GM21447 (cell line): Measurements from ENCODE around the gene TIAM1.

ENCODE experiments used
- ATAC-seq: cut with Tn5 transposase; IDR thresholded peaks from one replicate; pipeline ENCODE4 v1.9.1; 2021; ENCODE audit not compliant: unreplicated experiment

TIAM1 gene

GRCh38 chr21:31180256-31181081 lies 163.6 kb downstream of the TIAM1 start:
- no peak for ATAC-seq

DNA sequence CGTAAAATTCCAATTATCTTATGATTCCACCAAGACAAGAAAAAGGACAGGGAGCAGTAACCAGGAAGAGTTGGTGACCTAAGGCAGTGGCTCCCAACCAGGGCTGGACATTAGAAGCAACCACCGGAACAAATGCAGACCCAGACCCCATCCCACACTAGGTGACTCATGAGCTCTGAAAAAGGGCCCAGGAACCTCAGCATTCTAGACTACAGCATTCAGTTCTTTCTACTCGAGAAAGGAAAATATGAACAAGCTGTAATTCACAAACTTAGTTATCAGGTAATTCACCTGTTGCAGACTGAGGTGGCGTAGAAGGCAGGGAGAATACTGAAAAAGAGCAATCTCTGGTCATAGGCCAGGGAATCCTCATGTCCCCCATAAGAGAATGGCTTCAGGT lies 167.3 kb downstream of the TIAM1 start:
- no peak for ATAC-seq

DNA sequence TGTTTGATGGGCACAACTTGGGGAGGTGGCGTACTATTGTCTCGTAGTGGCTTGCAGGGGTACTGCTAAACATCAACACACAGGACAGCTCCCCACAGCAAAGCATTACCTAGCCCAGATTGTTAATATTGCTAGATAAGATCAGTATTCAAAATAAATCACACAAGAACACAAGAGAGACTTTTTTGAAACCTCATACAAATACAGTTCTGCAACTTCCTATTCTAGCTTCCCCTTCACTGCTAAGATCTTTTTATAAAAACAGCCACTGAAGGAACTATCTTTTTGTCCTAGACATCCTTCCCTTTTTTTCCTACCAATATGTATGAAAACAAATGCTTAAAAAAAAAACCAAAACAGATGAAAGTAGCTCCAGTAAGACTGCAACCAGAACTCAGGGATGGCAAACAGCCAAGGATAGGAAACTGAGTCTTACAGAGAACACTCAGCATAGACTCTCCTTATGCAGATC lies 167.9 kb downstream of the TIAM1 start:
- ATAC-seq, result no peak

GRCh38 chr21:31173881-31174555 lies 170.0 kb downstream of the TIAM1 start:
- ATAC-seq, result no peak

DNA sequence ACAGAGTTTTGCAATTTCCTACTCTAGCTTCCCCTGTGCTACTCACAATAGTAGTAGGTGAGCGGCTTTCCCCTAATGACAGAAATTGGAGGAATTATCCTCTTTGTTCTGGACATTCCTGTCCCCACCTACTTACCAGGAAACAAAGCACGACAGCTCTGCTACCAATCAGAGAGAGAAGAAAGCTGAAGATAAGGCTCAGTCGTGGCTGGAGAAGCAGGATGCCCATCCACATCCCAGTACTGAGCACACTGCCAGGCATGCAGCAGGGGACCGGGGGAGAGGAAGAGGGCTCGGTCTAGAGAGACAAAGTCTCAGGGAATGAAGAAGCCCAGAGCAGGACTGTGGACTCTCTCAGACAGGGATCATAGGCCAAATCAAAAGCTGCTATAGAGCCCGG lies 171.7 kb downstream of the TIAM1 start:
- ATAC-seq, result no peak

DNA sequence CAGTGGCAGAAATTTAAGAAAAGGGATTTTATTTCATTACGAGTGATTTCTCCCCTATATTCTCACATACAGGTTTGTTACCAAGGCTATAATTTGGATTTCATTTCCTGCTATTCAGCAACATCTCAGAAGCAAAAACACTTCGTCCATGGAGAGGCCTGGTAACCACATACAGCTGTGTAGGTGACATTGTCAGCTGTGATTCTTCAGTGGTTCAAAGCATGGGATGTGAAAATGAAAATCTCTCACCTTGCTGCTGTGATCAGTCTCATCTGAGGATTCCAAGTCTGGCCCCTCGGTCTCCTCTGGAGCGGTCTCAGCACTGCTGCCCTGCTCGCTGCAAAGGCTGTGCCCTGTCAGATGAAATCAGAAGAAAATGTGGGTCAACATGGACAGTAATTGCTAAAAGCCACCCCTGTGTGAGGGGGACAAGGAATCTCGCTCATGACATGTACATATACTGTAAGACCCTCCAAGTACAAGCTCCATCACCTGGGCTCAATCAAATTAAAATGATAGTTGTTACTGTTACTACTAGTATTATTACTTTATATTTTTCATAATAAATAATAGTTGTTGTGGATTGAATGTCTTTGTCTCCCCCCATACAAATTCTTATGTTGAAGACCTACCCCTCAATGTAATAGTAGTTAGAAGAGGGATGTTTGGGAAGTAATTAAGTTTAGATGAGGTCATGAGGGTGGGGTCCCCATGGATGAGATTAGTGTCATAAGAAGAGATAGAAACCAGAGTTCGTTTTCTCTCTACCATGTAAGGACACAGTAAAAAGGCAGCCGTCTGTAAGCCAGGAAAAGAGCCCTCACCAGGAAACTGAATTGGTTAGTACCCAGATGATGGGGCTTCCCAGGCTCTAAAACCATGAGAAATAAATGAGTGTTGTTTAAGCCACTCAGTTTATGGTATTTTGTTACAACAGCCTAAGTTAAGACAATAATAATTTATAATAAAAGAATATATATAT lies 179.1 kb downstream of the TIAM1 start:
- no peak for ATAC-seq

- no peak for ATAC-seq
Measured at GRCh38 chr21:31162827-31163226, 181.2 kb downstream of the TIAM1 start.

DNA sequence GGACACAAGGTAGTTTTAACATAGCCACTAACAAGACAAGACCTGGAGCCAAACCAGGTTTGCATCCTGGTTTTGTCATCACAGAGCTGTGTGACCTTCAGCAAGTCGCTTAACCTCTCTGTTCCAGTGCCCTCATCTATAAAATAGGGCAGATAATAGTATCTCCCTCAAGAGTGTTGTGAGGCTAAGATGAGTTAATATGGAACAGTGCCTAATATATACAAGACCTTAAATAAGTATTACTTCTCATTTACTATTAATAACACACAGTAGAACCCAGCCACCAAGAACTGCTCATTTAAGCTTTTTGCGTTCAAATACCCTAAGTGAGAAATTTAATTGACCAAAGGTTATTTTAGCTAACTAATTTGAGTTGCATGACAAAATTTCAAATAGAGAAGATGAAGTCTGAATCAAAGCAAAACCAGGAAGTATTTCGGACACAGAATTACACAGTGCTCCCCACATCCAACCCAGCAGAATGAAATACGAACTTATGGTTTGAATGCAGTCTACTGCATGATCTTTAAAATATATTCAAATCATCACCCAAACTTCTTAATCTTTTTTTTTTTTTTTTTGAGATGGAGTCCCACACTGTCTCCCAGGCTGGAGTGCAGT lies 181.9 kb downstream of the TIAM1 start:
- ATAC-seq, result no peak

DNA sequence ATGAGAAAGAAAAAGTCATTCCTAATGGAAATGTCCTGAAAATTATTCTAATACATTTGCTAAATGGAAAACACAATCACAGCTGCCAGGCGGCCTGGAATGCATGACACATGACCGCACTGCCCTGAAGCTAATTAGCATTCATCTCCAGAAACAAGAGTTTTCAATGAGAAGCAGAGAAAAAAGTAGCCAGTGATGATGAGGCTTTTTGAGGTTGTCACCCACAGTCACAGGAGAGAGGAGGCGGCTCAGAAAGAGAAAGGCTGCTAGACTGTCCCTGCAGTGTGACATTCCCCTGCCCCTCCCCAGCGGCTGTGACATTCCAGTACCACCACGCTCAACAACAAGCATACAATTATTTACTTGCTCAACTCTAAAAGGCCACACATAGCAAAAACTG lies 182.9 kb downstream of the TIAM1 start:
- no peak for ATAC-seq

GRCh38 chr21:31159808-31160207 lies 184.3 kb downstream of the TIAM1 start:
- ATAC-seq, result no peak

DNA sequence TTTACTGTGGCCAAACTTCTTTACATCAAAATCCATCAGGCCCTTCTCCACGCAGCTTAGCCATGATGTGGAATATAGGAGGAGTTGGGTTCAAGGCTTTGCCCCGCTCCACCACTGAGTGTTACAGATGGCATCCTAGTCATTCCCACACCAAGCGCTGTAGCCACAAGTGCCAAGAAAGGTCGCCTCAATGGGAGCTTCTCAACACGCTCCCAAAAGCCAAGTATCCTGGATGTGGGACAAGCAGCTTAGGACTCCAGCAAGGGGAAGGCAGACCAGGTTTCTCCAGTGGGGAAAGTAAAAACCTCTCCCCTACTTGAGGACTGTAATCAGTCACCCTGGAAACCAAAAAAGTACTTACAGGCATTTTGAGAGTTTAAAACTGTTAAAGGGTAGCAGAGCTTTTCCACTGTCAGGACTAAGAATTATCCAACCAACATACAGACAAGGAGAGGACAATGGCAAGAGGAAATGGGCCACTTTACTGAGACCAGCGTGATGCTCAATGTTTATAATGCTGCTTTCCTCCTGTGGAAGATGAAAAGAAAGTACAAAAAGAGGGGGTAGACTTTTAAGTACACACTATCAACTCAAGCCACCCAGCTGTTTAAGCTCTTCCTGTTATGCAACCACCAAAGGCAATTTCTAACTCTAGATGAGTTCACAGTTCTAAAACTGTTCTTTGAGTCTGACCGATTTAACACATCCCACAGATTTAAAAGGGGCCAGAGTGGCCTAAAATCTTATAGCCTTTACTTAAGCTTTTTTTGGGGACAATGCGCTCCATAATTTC lies 185.1 kb downstream of the TIAM1 start:
- no peak for ATAC-seq

DNA sequence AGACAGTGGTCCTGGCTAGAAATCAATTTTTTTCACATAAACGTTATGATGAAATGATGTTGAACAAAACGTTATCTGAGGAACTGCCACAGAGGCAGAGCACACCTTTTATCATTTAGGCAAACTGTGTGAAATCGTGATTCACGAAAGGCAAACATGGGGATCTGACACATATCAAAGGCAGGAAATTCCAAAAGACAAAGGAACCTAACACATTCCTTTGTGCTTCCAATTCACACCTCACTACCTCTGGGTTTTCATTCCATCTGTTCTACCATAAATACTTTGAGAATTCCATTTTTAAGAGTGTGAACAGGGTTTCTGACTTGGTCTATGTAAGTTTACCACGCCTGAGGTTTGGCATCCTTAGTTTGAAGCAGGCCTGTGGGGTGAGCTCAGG lies 186.3 kb downstream of the TIAM1 start:
- no peak for ATAC-seq

DNA sequence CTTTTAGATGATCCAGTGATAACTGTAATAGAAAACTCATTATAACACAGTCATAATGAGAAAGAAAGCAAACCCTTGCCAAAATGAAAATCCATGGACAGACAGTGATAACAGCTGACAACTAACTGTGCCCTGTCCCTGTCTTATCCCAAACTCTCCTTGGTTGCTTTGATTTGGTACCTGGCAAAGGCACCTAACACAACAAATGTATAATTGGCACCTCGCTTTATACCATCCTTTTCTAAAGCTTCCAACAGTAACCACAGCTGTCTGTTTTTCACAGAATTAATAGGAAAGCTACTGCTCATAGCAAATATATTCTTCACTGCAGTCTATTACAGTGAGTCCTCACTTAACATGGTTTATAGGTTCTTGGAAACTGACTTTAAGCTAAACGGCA lies 187.4 kb downstream of the TIAM1 start:
- ATAC-seq, result no peak

- no peak for ATAC-seq
Measured at GRCh38 chr21:31156169-31156568, 187.9 kb downstream of the TIAM1 start.

DNA sequence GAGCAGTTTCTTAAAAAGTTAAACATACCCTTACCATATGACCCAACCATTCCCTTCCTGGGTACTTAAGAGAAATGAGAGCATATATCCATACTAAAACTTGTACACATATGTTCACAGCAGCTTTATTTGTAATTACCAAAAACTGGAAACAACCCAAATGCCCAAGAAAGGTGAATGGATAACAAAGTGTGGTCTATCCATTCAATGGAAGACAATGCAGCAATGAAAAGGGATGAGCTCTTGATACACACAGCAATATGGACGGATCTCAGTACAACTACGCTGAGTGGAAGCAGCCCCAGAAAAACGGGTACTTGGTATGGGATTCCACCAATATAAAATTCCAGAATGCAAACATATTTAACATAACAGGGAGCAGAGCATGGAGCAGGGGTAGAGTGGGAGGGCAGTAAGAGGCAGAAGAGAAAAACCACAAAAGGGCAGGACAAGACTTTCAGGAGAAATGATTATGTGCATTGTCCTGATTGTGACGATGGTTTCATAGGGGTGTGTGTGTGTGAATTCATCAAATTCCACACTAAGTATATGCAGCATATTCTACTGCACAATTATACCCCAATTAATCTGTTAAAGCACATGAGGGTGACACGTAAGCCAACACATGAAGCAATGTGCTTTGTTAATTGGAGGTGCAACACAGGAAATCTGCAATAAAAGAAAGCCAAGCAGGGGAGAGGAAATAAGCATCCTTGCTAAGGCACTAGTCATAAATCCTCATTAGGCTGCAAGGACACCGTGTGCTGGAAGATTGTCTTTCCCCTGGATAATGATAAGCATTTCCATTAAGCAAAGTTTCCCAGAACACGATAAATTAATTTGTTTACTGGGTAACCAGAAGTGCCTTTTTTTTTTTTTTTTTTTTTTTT lies 192.7 kb downstream of the TIAM1 start:
- no peak for ATAC-seq

GRCh38 chr21:31145274-31145673 lies 198.8 kb downstream of the TIAM1 start:
- no peak for ATAC-seq

DNA sequence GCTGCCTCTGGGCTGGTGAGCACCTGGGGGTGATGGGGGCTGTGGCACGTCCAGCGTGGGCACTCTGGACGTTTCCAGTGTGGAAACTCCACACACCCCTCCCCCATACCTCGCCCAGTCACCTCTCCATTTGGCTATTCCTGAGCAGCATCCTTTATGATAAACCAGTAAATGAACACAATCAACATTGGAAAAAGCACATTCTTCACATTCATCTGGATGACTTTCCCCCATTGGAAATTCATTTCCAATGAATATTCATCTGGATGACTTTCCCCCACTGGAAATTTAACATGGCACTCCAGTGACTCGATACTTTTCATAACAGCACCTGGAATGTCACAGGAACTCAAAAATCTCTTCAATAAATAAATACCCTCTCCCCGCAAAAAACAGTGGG lies 201.0 kb downstream of the TIAM1 start:
- no peak for ATAC-seq

DNA sequence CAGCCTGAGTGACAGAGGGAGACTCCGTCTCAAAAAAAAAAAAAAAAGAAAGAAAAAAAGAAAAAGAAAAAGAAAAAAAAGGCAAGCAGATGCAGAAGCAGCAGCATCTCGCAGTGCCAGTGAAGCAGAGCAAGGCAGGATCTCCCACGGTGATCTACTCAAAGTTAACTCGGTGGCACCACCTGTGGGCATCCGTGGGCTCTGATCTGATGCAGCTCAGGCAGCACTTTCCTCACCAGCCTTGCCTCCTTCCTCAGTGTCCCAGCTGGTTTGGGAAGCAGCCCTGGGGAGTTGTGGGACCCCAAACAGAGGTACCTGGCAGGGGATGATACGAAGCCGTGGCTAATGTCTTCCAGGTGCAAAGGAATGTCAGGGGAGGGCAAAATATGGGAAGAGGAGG lies 201.5 kb downstream of the TIAM1 start:
- no peak for ATAC-seq

- no peak for ATAC-seq
Measured at GRCh38 chr21:31141389-31142000, 202.6 kb downstream of the TIAM1 start.
